Spleen (tissue), 11 donors: Measurements from ENCODE around the gene TCP11L2. TPM values are rescaled to one million over a fixed set of nuclear protein-coding genes. Genes with fewer than 3 reads are reported as not detected.
"Not testable (repeated sequence)": the region's sequence is repeated elsewhere in the genome, so short reads cannot be mapped to it uniquely, and the experiment has no call there.

Source experiments
- DNase-seq: peaks from one replicate; pipeline ENCODE4 v3.0.0-alpha.2; 2020
- H3K27ac ChIP-seq, 8 donors: fragments of 200-600 bp; sonication (generic) in 7 of 8; 1 replicate in 4 of 8; 2 replicates in 4 of 8; pipeline versions ENCODE4 v1.5.0 to v1.8.0; 2016 to 2021; ENCODE audit warnings: inconsistent platforms in 4 of 8, mild to moderate bottlenecking in 4 of 8, moderate library complexity in 1 of 8
- H3K27me3 ChIP-seq, 7 donors: fragments of 200-600 bp; sonication (generic) in 6 of 7; replicated peaks in 1 of 7; 1 replicate in 4 of 7; 2 replicates in 3 of 7; pipeline versions ENCODE4 v1.5.0 to v1.8.0; 2016 to 2021; ENCODE audit warnings: inconsistent platforms in 3 of 7, mild to moderate bottlenecking in 1 of 7
- H3K36me3 ChIP-seq, 6 donors: fragments of 200-600 bp; sonication (generic) in 5 of 6; 1 replicate in 4 of 6; 2 replicates in 2 of 6; pipeline versions ENCODE4 v1.5.0 to v1.8.0; 2016 to 2021; ENCODE audit warnings: inconsistent platforms in 2 of 6
- H3K4me1 ChIP-seq, 6 donors: fragments of 200-600 bp; sonication (generic) in 5 of 6; 1 replicate in 3 of 6; 2 replicates in 3 of 6; pipeline versions ENCODE4 v1.5.0 to v1.8.0; 2016 to 2021; ENCODE audit warnings: inconsistent platforms in 3 of 6
- H3K4me3 ChIP-seq, 8 donors: fragments of 200-600 bp; sonication (generic) in 7 of 8; 1 replicate in 4 of 8; 2 replicates in 4 of 8; pipeline versions ENCODE4 v1.5.0 to v1.8.0; 2016 to 2021; ENCODE audit warnings: inconsistent platforms in 4 of 8, mild to moderate bottlenecking in 4 of 8, moderate library complexity in 2 of 8
- H3K9me3 ChIP-seq, 8 donors: fragments of 200-600 bp; sonication (generic) in 7 of 8; 1 replicate in 4 of 8; 2 replicates in 4 of 8; pipeline versions ENCODE4 v1.5.0 to v1.8.0; 2016 to 2021; ENCODE audit warnings: inconsistent platforms in 4 of 8
- CTCF ChIP-seq, 11 experiments: fragments of 200-600 bp in 7 of 11; fragments of 450-650 bp in 4 of 11; sonication (generic) in 4 of 11; IDR thresholded peaks in 8 of 11; conservative IDR thresholded peaks in 3 of 11; 1 replicate in 7 of 11; 2 replicates in 4 of 11; pipeline versions ENCODE4 v1.4.0 to v1.8.0; 2016 to 2021; ENCODE audit warnings: antibody characterized with exemption in 11 of 11, inconsistent platforms in 4 of 11, mild to moderate bottlenecking in 1 of 11
- POLR2A ChIP-seq, 3 donors: fragments of 450-650 bp; IDR thresholded peaks; one replicate each; pipeline ENCODE4 v1.5.1; 2017; ENCODE audit warnings: antibody characterized with exemption in 3 of 3, mild to moderate bottlenecking in 1 of 3
- POLR2AphosphoS5 ChIP-seq, 3 donors: sonication (generic); formaldehyde crosslinking; IDR thresholded peaks; one replicate each; pipeline ENCODE4 v1.5.1; 2017; ENCODE audit warnings: antibody characterized with exemption in 3 of 3
- WGBS, 5 donors: extraction: QIAGEN DNeasy Blood & Tissue Kit in 3 of 5; methylation state at CpG; one replicate each; pipeline versions ENCODE4 v1.1.5 to v1.1.7; 2013 to 2018; 5-methylcytosine and 5-hydroxymethylcytosine counted together
- intact Hi-C: fragments of 100-400 bp; cut with DNase I; formaldehyde crosslinking; loops from one replicate; pipeline ENCODE4 v1.15.0; 2023; ENCODE audit warnings: low total_unique reads
- polyA plus RNA-seq, 3 donors: library from polyadenylated mRNA; stranded (reverse); fragments of 200-250 nt; gene quantifications; one replicate each; pipeline ENCODE4 v1.2.1, GENCODE V29; 2013
- total RNA-seq, 7 donors: library from RNA; depleted of rRNA in 3 of 7; stranded (reverse); fragments of >200 nt in 3 of 7; fragmentation: NEBNext Ultra II Directional in 4 of 7; extraction: Animal tissue kit (Norgen Biotek cat#: 25700) in 4 of 7; gene quantifications; one replicate each; pipeline versions ENCODE4 v1.1.0 to v1.2.1, GENCODE V29; 2016 to 2021
- donor health status: healthy with polysubstance abuse.
- donor health status: DM: no; HTN: no; CAD: no; lungs with moderate emphysema.
- donor health status: DM: no; HTN: no; CAD: no.
- donor health status: Bipolar disorder and iron deficiency.
- donor health status: healthy.
- donor health status: DM: no; HTN: no; CAD: no.
- donor health status: DM: yes; HTN: yes; CAD: no.

The TCP11L2 gene
- total and polyA plus RNA-seq, 10 donors = 1.2 to 88.3 (median 45.8) TPM

DNA sequence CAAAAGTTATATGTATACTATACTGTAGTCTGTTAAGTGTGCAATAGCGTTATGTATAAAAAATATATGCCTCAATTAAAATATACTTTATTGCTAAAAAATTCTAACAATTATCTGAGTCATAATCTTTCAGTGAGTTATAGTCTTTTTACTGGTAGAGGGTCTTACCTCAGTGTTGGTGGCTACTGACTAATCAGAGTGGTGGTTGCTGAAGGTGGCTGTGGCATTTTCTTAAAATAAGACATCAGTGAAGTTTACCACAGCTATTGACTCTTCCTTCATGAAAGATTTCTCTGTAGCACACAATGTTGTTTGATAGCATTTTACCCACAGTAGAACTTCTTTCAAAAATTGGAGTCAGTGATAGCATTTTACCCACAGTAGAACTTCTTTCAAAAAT is 78.4 kb downstream of the TCP11L2 start:
- Histone ChIP-seq H3K27me3 (no peaks in the 10 kb centered on the region), H3K4me1 (peaks cover 0 to under 1% (median 0%) of the 10 kb centered on the region in 6 donors), H3K9me3 (peaks cover 0 to 13% (median 7%) of the 10 kb centered on the region in 8 donors), H3K27ac (no peak overlapping the region), H3K36me3 (peaks cover 0 to 97% (median 48%) of the 10 kb centered on the region in 6 donors), H3K4me3 (no peak overlapping the region)
- TF ChIP-seq CTCF (IDR thresholded peaks at IDR 0.05 in 8 of 11, conservative IDR thresholded peaks at IDR 0.05 in 3 of 11) = no peak
- no peak for TF ChIP-seq POLR2AphosphoS5 (IDR thresholded peaks at IDR 0.05)
- TF ChIP-seq POLR2A (IDR thresholded peaks at IDR 0.05) = no peak
- no peak for DNase-seq
- intact Hi-C loops = loop anchor here (10.0 kb wide), 1 partner anchor 724 kb away; no protein-coding TSS in a partner anchor
- WGBS, 5 donors = 90 to 100% (median 98%) methylated on average over 1 of the region's 1 CpG

GRCh38 chr12:106381866-106382265 is 79.3 kb downstream of the TCP11L2 start:
- not testable (repeated sequence) for H3K4me3 ChIP-seq, H3K4me1 ChIP-seq, H3K27me3 ChIP-seq, DNase-seq, H3K27ac ChIP-seq
- WGBS, 5 donors = 83 to 96% (median 92%) methylated on average over 4 of the region's 4 CpGs
- intact Hi-C loops = loop anchor here (10.0 kb wide), 1 partner anchor 723 kb away; no protein-coding TSS in a partner anchor
- H3K9me3 ChIP-seq = peaks cover 0 to 13% (median 7%) of the 10 kb centered on the region in 8 donors
- peaks cover 0 to 89% (median 39%) of the 10 kb centered on the region in 6 donors for H3K36me3 ChIP-seq

DNA sequence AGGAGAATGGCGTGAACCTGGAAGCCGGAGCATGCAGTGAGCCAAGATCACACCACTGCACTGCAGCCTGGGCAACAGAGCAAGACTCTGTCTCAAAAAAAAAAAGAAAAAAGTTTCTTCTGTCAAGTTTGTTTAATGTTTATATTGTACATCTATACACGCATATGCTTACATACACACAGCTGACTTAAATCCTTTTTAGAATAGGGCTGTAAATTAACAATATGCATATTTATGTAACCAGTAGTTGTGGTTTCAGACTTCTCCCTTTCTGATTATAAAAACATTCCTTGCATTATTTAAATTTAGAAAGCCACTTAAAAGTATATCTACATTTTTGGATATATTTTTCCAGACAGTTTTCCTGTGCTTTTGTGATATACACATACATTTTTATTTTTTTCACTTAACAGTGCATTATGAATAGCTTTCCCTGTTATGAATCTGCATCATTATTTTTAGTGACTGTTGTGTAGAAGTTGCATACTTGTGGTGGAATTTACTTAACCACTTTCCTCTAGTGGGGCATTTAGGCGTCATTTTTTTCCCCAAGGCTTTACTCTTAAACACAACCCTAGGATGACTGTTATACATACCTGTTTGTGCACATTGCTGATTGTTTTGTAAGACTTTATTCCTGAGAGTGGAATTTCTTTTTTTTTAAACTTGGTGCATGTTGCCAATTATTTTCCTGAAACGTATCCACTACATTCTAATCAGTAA is 84.4 kb downstream of the TCP11L2 start:
- intact Hi-C loops = loop anchor here (5.0 to 10.0 kb wide), 3 partner anchors 455 to 718 kb away; no protein-coding TSS in a partner anchor
- 92 to 99% (median 95%) methylated on average over 5 of the region's 5 CpGs for WGBS, 5 donors

GRCh38 chr12:106387848-106388377 is 85.4 kb downstream of the TCP11L2 start:
- no peak for TF ChIP-seq POLR2A (IDR thresholded peaks at IDR 0.05)
- TF ChIP-seq CTCF (IDR thresholded peaks at IDR 0.05 in 8 of 11, conservative IDR thresholded peaks at IDR 0.05 in 3 of 11) = no peak
- TF ChIP-seq POLR2AphosphoS5 (IDR thresholded peaks at IDR 0.05) = no peak
- H3K9me3 ChIP-seq = no peaks in the 10 kb centered on the region
- peaks cover 0 to 3% (median 0%) of the 10 kb centered on the region in 6 donors for H3K4me1 ChIP-seq
- DNase-seq = no peak
- H3K36me3 ChIP-seq = peaks cover 0 to 60% (median 8%) of the 10 kb centered on the region in 6 donors
- WGBS, 5 donors = 78 to 96% (median 86%) methylated on average over 1 of the region's 1 CpG
- intact Hi-C loops = loop anchor here (5.0 to 10.0 kb wide), 3 partner anchors 454 to 717 kb away; no protein-coding TSS in a partner anchor
- H3K4me3 ChIP-seq = no peak overlapping the region
- no peaks in the 10 kb centered on the region for H3K27me3 ChIP-seq
- no peak overlapping the region for H3K27ac ChIP-seq

More for the DNA sequence above, 84.4 kb downstream of the TCP11L2 start:
- Histone ChIP-seq H3K9me3 (peaks cover 0 to 8% (median 7%) of the 10 kb centered on the region in 8 donors), H3K36me3 (peaks cover 0 to 60% (median 13%) of the 10 kb centered on the region in 6 donors), H3K4me1 (peaks cover 0 to 3% (median 0%) of the 10 kb centered on the region in 6 donors), H3K27ac (no peak overlapping the region), H3K27me3 (no peaks in the 10 kb centered on the region), H3K4me3 (no peak overlapping the region)
- DNase-seq = no peak
- TF ChIP-seq POLR2A (IDR thresholded peaks at IDR 0.05) = no peak
- TF ChIP-seq CTCF (IDR thresholded peaks at IDR 0.05 in 8 of 11, conservative IDR thresholded peaks at IDR 0.05 in 3 of 11) = no peak
- no peak for TF ChIP-seq POLR2AphosphoS5 (IDR thresholded peaks at IDR 0.05)
